ENCODE measurements around the gene PGD. TPM values are rescaled to one million over a fixed set of nuclear protein-coding genes. Genes with fewer than 3 reads are reported as not detected.
"Not testable (repeated sequence)": the region's sequence is repeated elsewhere in the genome, so short reads cannot be mapped to it uniquely, and the experiment has no call there.

Gene PGD
- total RNA-seq: 10 to 100 TPM; 91.6 to 93.7 TPM

GRCh38 chr1:10398734-10399443 is at the start of gene PGD:
Gene PGD (plus strand): TSS chr1:10399064. CDS start chr1:10399118, 54 bp downstream.
- peaks cover 3% of the 10 kb centered on the region for H3K9me3 Mint-ChIP-seq (ENCODE audit: low read depth)
- peak within 1 kb of the TSS; percentile 86 for H3K4me3 Mint-ChIP-seq
- intact Hi-C loops (cut with DNase I, micrococcal nuclease): loop anchor here (1.0 to 10.0 kb wide), 11 partner anchors 30 to 860 kb away; partner anchors contain the start of genes PEX14 (in 2 of the 2), CENPS (in 1 of the 2), CLSTN1 (in 1 of the 2) and CTNNBIP1 (in 1 of the 2)
- ATAC-seq (peak; percentile 97), DNase-seq (peak; percentile 99)
- CTCF ChIA-PET: interaction anchor here (0.8 to 1.8 kb wide), 6 partner anchors 10 to 366 kb away, joined by 3 to 7 read pairs (median 5); no protein-coding TSS in a partner anchor
- no peaks in the 10 kb centered on the region for H3K27me3 Mint-ChIP-seq
- H3K36me3 Mint-ChIP-seq (ENCODE audit: low read depth): peaks cover 24% of the 10 kb centered on the region
- peaks cover 31% of the 10 kb centered on the region for H3K4me1 Mint-ChIP-seq
- POLR2A ChIA-PET: interaction anchor here (0.6 kb wide), 1 partner anchor 147 kb away, joined by 3 read pairs; no protein-coding TSS in a partner anchor
- peak within 1 kb of the TSS; percentile 78 for H3K27ac Mint-ChIP-seq

- H3K36me3 Mint-ChIP-seq (ENCODE audit: low read depth): peaks cover 3% of the 10 kb centered on the region
- no peak overlapping the region for H3K4me3 Mint-ChIP-seq
- no peak overlapping the region for H3K27ac Mint-ChIP-seq
- DNase-seq (no peak), ATAC-seq (no peak)
- no peaks in the 10 kb centered on the region for H3K4me1 Mint-ChIP-seq
- intact Hi-C loops (cut with DNase I, micrococcal nuclease): no loop called here
- POLR2A ChIA-PET: no interaction called here
- H3K27me3 Mint-ChIP-seq: no peaks in the 10 kb centered on the region
- H3K9me3 Mint-ChIP-seq (ENCODE audit: low read depth): no peaks in the 10 kb centered on the region
- CTCF ChIA-PET: no interaction called here
These were observed 45.6 kb upstream of the PGD start for GRCh38 chr1:10353282-10353681.

GRCh38 chr1:10353693-10354092 is 45.2 kb upstream of the PGD start:
- Mint-ChIP-seq H3K36me3 (ENCODE audit: low read depth) (peaks cover 2% of the 10 kb centered on the region), H3K9me3 (ENCODE audit: low read depth) (no peaks in the 10 kb centered on the region), H3K27ac (no peak overlapping the region), H3K4me1 (no peaks in the 10 kb centered on the region), H3K27me3 (no peaks in the 10 kb centered on the region), H3K4me3 (no peak overlapping the region)
- ChIA-PET POLR2A (no interaction called here), CTCF (no interaction called here)
- DNase-seq (no peak), ATAC-seq (no peak)
- intact Hi-C loops (cut with DNase I, micrococcal nuclease): no loop called here

- no peak for DNase-seq
- H3K27ac Mint-ChIP-seq: no peak overlapping the region
- H3K27me3 Mint-ChIP-seq: no peaks in the 10 kb centered on the region
- H3K36me3 Mint-ChIP-seq (ENCODE audit: low read depth): peaks cover 2% of the 10 kb centered on the region
- ChIA-PET POLR2A (no interaction called here), CTCF (interaction anchor here (0.6 kb wide), 1 partner anchor 75 kb away, joined by 3 read pairs; no protein-coding TSS in a partner anchor)
- no peak overlapping the region for H3K4me3 Mint-ChIP-seq
- no peaks in the 10 kb centered on the region for H3K4me1 Mint-ChIP-seq
- H3K9me3 Mint-ChIP-seq (ENCODE audit: low read depth): no peaks in the 10 kb centered on the region
- intact Hi-C loops (cut with DNase I, micrococcal nuclease): no loop called here
- ATAC-seq: no peak
These were observed 38.8 kb upstream of the PGD start for GRCh38 chr1:10360045-10360444.

- ATAC-seq (no peak), DNase-seq (no peak)
- Mint-ChIP-seq H3K4me3 (no peak overlapping the region), H3K9me3 (ENCODE audit: low read depth) (no peaks in the 10 kb centered on the region), H3K36me3 (ENCODE audit: low read depth) (peaks cover 2% of the 10 kb centered on the region), H3K27ac (no peak overlapping the region), H3K4me1 (no peaks in the 10 kb centered on the region), H3K27me3 (no peaks in the 10 kb centered on the region)
- ChIA-PET CTCF (no interaction called here), POLR2A (no interaction called here)
- intact Hi-C loops (cut with DNase I, micrococcal nuclease): no loop called here
These were observed 37.3 kb upstream of the PGD start for GRCh38 chr1:10361515-10361914.

- ChIA-PET CTCF (interaction anchor here (0.5 to 0.7 kb wide), 2 partner anchors 243 to 583 kb away, joined by 3 read pairs; no protein-coding TSS in a partner anchor), POLR2A (no interaction called here)
- no peak for ATAC-seq
- Mint-ChIP-seq H3K4me1 (no peaks in the 10 kb centered on the region), H3K27ac (no peak overlapping the region), H3K27me3 (no peaks in the 10 kb centered on the region), H3K9me3 (ENCODE audit: low read depth) (no peaks in the 10 kb centered on the region), H3K4me3 (no peak overlapping the region), H3K36me3 (ENCODE audit: low read depth) (peaks cover 2% of the 10 kb centered on the region)
- no peak for DNase-seq
- intact Hi-C loops (cut with DNase I, micrococcal nuclease): no loop called here
These were observed 30.7 kb upstream of the PGD start for GRCh38 chr1:10368194-10368593.

- H3K27ac Mint-ChIP-seq: no peak overlapping the region
- POLR2A ChIA-PET: no interaction called here
- CTCF ChIA-PET: interaction anchor here (1.0 kb wide), 1 partner anchor 30 kb away, joined by 3 read pairs; no protein-coding TSS in a partner anchor
- H3K9me3 Mint-ChIP-seq (ENCODE audit: low read depth): no peaks in the 10 kb centered on the region
- no peaks in the 10 kb centered on the region for H3K27me3 Mint-ChIP-seq
- ATAC-seq: no peak
- H3K36me3 Mint-ChIP-seq (ENCODE audit: low read depth): peaks cover 5% of the 10 kb centered on the region
- intact Hi-C loops (cut with DNase I, micrococcal nuclease): no loop called here
- no peak for DNase-seq
- no peaks in the 10 kb centered on the region for H3K4me1 Mint-ChIP-seq
- no peak overlapping the region for H3K4me3 Mint-ChIP-seq
These were observed 24.4 kb upstream of the PGD start for GRCh38 chr1:10374442-10374860.

GRCh38 chr1:10377365-10378029 is 21.4 kb upstream of the PGD start:
- H3K9me3 Mint-ChIP-seq (ENCODE audit: low read depth); H3K36me3 Mint-ChIP-seq (ENCODE audit: low read depth); H3K27me3 Mint-ChIP-seq; H3K27ac Mint-ChIP-seq; H3K4me3 Mint-ChIP-seq; H3K4me1 Mint-ChIP-seq: not testable (repeated sequence)
- ChIA-PET CTCF (interaction anchor here (0.7 to 2.1 kb wide), 4 partner anchors 20 to 210 kb away, joined by 3 to 6 read pairs (median 4); no protein-coding TSS in a partner anchor), POLR2A (interaction anchor here (0.7 kb wide), 1 partner anchor 93 kb away, joined by 3 read pairs; no protein-coding TSS in a partner anchor)
- DNase-seq (peak; percentile 41), ATAC-seq (peak; percentile 42)
- intact Hi-C loops (cut with DNase I, micrococcal nuclease): loop anchor here (1.0 kb wide), 1 partner anchor 51 kb away; no protein-coding TSS in a partner anchor

GRCh38 chr1:10378081-10378841 is 20.6 kb upstream of the PGD start:
- ATAC-seq (no peak), DNase-seq (no peak)
- intact Hi-C loops (cut with DNase I, micrococcal nuclease): no loop called here
- Mint-ChIP-seq H3K4me1 (no peaks in the 10 kb centered on the region), H3K9me3 (ENCODE audit: low read depth) (no peaks in the 10 kb centered on the region), H3K27ac (no peak overlapping the region), H3K4me3 (no peak overlapping the region), H3K27me3 (no peaks in the 10 kb centered on the region), H3K36me3 (ENCODE audit: low read depth) (peaks cover 5% of the 10 kb centered on the region)
- CTCF ChIA-PET: interaction anchor here (0.5 to 2.1 kb wide), 4 partner anchors 51 to 807 kb away, joined by 3 to 6 read pairs (median 4); no protein-coding TSS in a partner anchor
- POLR2A ChIA-PET: no interaction called here

- no peaks in the 10 kb centered on the region for H3K27me3 Mint-ChIP-seq
- ChIA-PET POLR2A (no interaction called here), CTCF (interaction anchor here (0.7 kb wide), 1 partner anchor 587 kb away, joined by 3 read pairs; no protein-coding TSS in a partner anchor)
These were observed 19.7 kb upstream of the PGD start for GRCh38 chr1:10379101-10379620.

GRCh38 chr1:10379676-10380075 is 19.2 kb upstream of the PGD start:
- ChIA-PET CTCF (interaction anchor here (0.7 kb wide), 1 partner anchor 587 kb away, joined by 3 read pairs; no protein-coding TSS in a partner anchor), POLR2A (no interaction called here)
- Mint-ChIP-seq H3K27ac (no peak overlapping the region), H3K4me1 (no peaks in the 10 kb centered on the region), H3K9me3 (ENCODE audit: low read depth) (no peaks in the 10 kb centered on the region), H3K4me3 (no peak overlapping the region), H3K27me3 (no peaks in the 10 kb centered on the region), H3K36me3 (ENCODE audit: low read depth) (peaks cover 5% of the 10 kb centered on the region)
- intact Hi-C loops (cut with DNase I, micrococcal nuclease): no loop called here
- DNase-seq (no peak), ATAC-seq (no peak)

More at GRCh38 chr1:10379101-10379620, 19.7 kb upstream of the PGD start:
- no peaks in the 10 kb centered on the region for H3K9me3 Mint-ChIP-seq (ENCODE audit: low read depth)
- H3K4me1 Mint-ChIP-seq: no peaks in the 10 kb centered on the region
- H3K4me3 Mint-ChIP-seq: no peak overlapping the region
- H3K36me3 Mint-ChIP-seq (ENCODE audit: low read depth): peaks cover 5% of the 10 kb centered on the region
- DNase-seq (no peak), ATAC-seq (no peak)
- no peak overlapping the region for H3K27ac Mint-ChIP-seq
- intact Hi-C loops (cut with DNase I, micrococcal nuclease): no loop called here
